H1 (cell line): ENCODE data around the gene ARMC6. TPM values are rescaled to one million over a fixed set of nuclear protein-coding genes. Genes with fewer than 3 reads are reported as not detected.

ENCODE experiments used
- EGR1 ChIP-seq: IDR thresholded peaks from 2 replicates; pipeline ENCODE4 v1.6.1; 2011; ENCODE audit warnings: low read depth, low read length, borderline replicate concordance
- SP1 ChIP-seq: IDR thresholded peaks from 2 replicates; pipeline ENCODE4 v1.6.1; 2011; ENCODE audit warnings: low read depth, low read length
- polyA plus RNA-seq, 7 experiments: library from polyadenylated mRNA; depleted of rRNA in 3 of 7; stranded (reverse) in 5 of 7; unstranded in 2 of 7; fragments of >200 nt in 5 of 7; fragments of 200-250 nt in 2 of 7; gene quantifications; 1 replicate in 5 of 7; 2 replicates in 1 of 7; 4 replicates in 1 of 7; pipeline versions ENCODE4 v1.2.1 to v1.2.3, GENCODE V29; 2011 to 2013; ENCODE audit warnings: missing spikeins in 2 of 7, mixed read lengths in 2 of 7
- total RNA-seq: library from RNA; stranded (reverse); fragmentation: NEBNext Ultra II Directional; extraction: Animal tissue kit (Norgen Biotek cat#: 25700); gene quantifications from 2 replicates; pipeline ENCODE4 v1.2.1, GENCODE V29; 2021

ARMC6 gene
- total and polyA plus RNA-seq, 2 of the 8 experiments (the other 6 are each of a cell fraction or from before 2014, with no cell fraction given): 67.1 to 68.3 TPM

GRCh38 chr19:19049406-19049805 lies 16.0 kb downstream of the ARMC6 start (continued):
- TF ChIP-seq SP1 (no peak), EGR1 (no peak)
